K562 (cell line): ENCODE data around the gene RNF150. TPM values are rescaled to one million over a fixed set of nuclear protein-coding genes. Genes with fewer than 3 reads are reported as not detected.

Experiments used
- ATAC-seq: fragments of 200-7000 bp; cut with Tn5 transposase; 3 replicates; pipeline ENCODE4 v1.9.1; 2020; ENCODE audit warnings: moderate library complexity
- BruUV-seq: library from RNA; stranded (reverse); fragments of 400-500 nt; replicated peaks from 2 replicates; lab custom pipeline; 2021; lab: Mats Ljungman, UMichigan
- CTCF ChIA-PET: fragments of 300-600 bp; formaldehyde crosslinking; extraction: SDS; loops from one replicate; lab custom pipeline; 2021; ENCODE audit warnings: low intra/inter-chr PET ratio; lab: Yijun Ruan, JAX
- POLR2A ChIA-PET: fragments of 300-600, 350-650 bp; sonication (Branson Sonifier 250); formaldehyde crosslinking; extraction: SDS; loops from one replicate; lab custom pipeline; 2021; ENCODE audit warnings: antibody characterized with exemption, inconsistent platforms; lab: Yijun Ruan, JAX
- DNase-seq, 4 experiments: peaks; one replicate each; pipeline versions ENCODE4 v3.0.0 to v3.0.0-alpha.2; 2011 to 2018; ENCODE audit warnings: low spot score in 3 of 4, mixed read lengths in 3 of 4; ENCODE audit errors: extremely low read depth in 1 of 4
- FAIRE-seq: peaks from 2 replicates; lab custom pipeline; 2011; peaks lifted over from hg19 to GRCh38; lab: Jason Lieb, UNC
- H2AFZ ChIP-seq: 2 replicates; pipeline ENCODE4 v1.6.0; 2011; ENCODE audit warnings: low read depth, low read length, control low read depth, inconsistent platforms
- H3K27ac ChIP-seq: fragments of 200-600 bp; 3 replicates; pipeline ENCODE4 v1.8.0; 2011; ENCODE audit warnings: low read depth, mild to moderate bottlenecking, control low read depth, inconsistent platforms, low read length, moderate library complexity, mixed read lengths; ENCODE audit errors: extremely low read depth
- H3K27me3 ChIP-seq, 2 experiments: fragments of 300-600 bp in 1 of 2; 2 replicates in 1 of 2; 3 replicates in 1 of 2; pipeline versions ENCODE4 v1.6.0 to v1.8.0; 2011; ENCODE audit warnings: inconsistent platforms in 2 of 2, low read length in 2 of 2, mild to moderate bottlenecking in 1 of 2, mixed read lengths in 1 of 2, moderate library complexity in 1 of 2; ENCODE audit not compliant: control insufficient read depth in 2 of 2, insufficient read depth in 2 of 2
- H3K36me3 ChIP-seq: fragments of 300-600 bp; 3 replicates; pipeline ENCODE4 v1.8.0; 2011; ENCODE audit warnings: mild to moderate bottlenecking, low read length, inconsistent platforms; ENCODE audit not compliant: control insufficient read depth, insufficient read depth
- H3K4me1 ChIP-seq, 2 experiments: fragments of 200-600 bp in 1 of 2; replicated peaks in 1 of 2; 2 replicates in 1 of 2; 3 replicates in 1 of 2; pipeline versions ENCODE4 v1.5.1 to v1.8.0; 2011; ENCODE audit warnings: inconsistent platforms in 2 of 2, low read length in 2 of 2, mild to moderate bottlenecking in 1 of 2, mixed read lengths in 1 of 2, moderate library complexity in 1 of 2; ENCODE audit not compliant: control insufficient read depth in 2 of 2, insufficient read depth in 2 of 2
- H3K4me2 ChIP-seq: 2 replicates; pipeline ENCODE4 v1.6.1; 2011; ENCODE audit warnings: low read length, control low read depth, inconsistent platforms, mixed read lengths; ENCODE audit not compliant: insufficient read depth
- H3K4me3 ChIP-seq: fragments of 200-600 bp; sonication (generic), shearing (Covaris generic); 2 replicates; pipeline ENCODE4 v1.5.1; 2016; ENCODE audit warnings: control low read depth, inconsistent platforms
- H3K79me2 ChIP-seq: fragments of 200-600 bp; 3 replicates; pipeline ENCODE4 v1.8.0; 2011; ENCODE audit warnings: low read length, inconsistent platforms; ENCODE audit not compliant: control insufficient read depth, insufficient read depth
- H3K9ac ChIP-seq, 2 experiments: 2 replicates each; pipeline versions ENCODE4 v1.6.0 to v1.6.1; 2011; ENCODE audit warnings: low read depth in 2 of 2, low read length in 2 of 2, control low read depth in 1 of 2, inconsistent platforms in 1 of 2, mild to moderate bottlenecking in 1 of 2, mixed read lengths in 1 of 2; ENCODE audit not compliant: insufficient read depth in 1 of 2
- H3K9me1 ChIP-seq: one replicate; pipeline ENCODE4 v1.6.0; 2011; ENCODE audit warnings: inconsistent platforms, mild to moderate bottlenecking, low read length, moderate library complexity; ENCODE audit not compliant: control insufficient read depth, insufficient read depth
- H3K9me3 ChIP-seq: replicated peaks from 2 replicates; pipeline ENCODE4 v1.5.1; 2011; ENCODE audit warnings: low read depth, low read length, inconsistent platforms; ENCODE audit not compliant: control insufficient read depth, insufficient read depth
- H4K20me1 ChIP-seq: replicated peaks from 2 replicates; pipeline ENCODE4 v1.6.1; 2011; ENCODE audit warnings: low read length, inconsistent platforms, mixed read lengths; ENCODE audit not compliant: control insufficient read depth, insufficient read depth
- CCNT2 ChIP-seq: IDR thresholded peaks from 2 replicates; pipeline ENCODE4 v1.6.1; 2011; ENCODE audit warnings: borderline replicate concordance, low read depth, mild to moderate bottlenecking, moderate library complexity, mixed read lengths, low read length; ENCODE audit not compliant: insufficient read length; ENCODE audit errors: extremely low read depth
- CREB1 ChIP-seq, 2 experiments: sonication (generic) in 1 of 2; formaldehyde crosslinking in 1 of 2; IDR thresholded peaks; 2 replicates each; pipeline versions ENCODE4 v1.6.1 to v1.8.0; 2012 to 2022; ENCODE audit warnings: inconsistent platforms in 1 of 2, mild to moderate bottlenecking in 1 of 2, missing genetic modification reagents in 1 of 2, moderate library complexity in 1 of 2
- CREBBP ChIP-seq: IDR thresholded peaks from one replicate; pipeline ENCODE4 v1.6.1; 2012; ENCODE audit warnings: low read depth, mild to moderate bottlenecking, control low read depth, inconsistent platforms, low read length
- FOXM1 ChIP-seq, 2 experiments: fragments of 450-650 bp in 1 of 2; sonication (generic) in 1 of 2; formaldehyde crosslinking in 1 of 2; IDR thresholded peaks; 2 replicates each; pipeline versions ENCODE4 v1.6.1 to v1.9.0; 2017 to 2022; ENCODE audit warnings: low read depth in 2 of 2, mild to moderate bottlenecking in 2 of 2, missing genetic modification reagents in 1 of 2, moderate library complexity in 1 of 2
- HMG20B ChIP-seq: fragments of 250-450 bp; sonication (Bioruptor Pico); IDR thresholded peaks from 2 replicates; pipeline ENCODE4 v1.5.0; 2021; ENCODE audit warnings: mild to moderate bottlenecking
- MLLT1 ChIP-seq, 2 experiments: fragments of 450-650 bp; IDR thresholded peaks; 2 replicates each; pipeline ENCODE4 v1.6.1; 2016
- PHB2 ChIP-seq: fragments of 450-650 bp; IDR thresholded peaks from 2 replicates; pipeline ENCODE4 v1.6.1; 2017; ENCODE audit warnings: low read depth
- PHTF2 ChIP-seq: fragments of 250-450 bp; sonication (Bioruptor Pico); IDR thresholded peaks from 2 replicates; pipeline ENCODE4 v1.5.0; 2021; ENCODE audit warnings: mild to moderate bottlenecking
- ZNF134 ChIP-seq: fragments of 250-450 bp; sonication (Bioruptor Pico); conservative IDR thresholded peaks from 2 replicates; pipeline ENCODE4 v1.4.0; 2020
- ZNF239 ChIP-seq: fragments of 250-450 bp; sonication (Bioruptor Pico); IDR thresholded peaks from 2 replicates; pipeline ENCODE4 v1.4.0; 2020; ENCODE audit warnings: mild to moderate bottlenecking
- ZNF764 ChIP-seq: fragments of 250-450 bp; sonication (Bioruptor Pico); IDR thresholded peaks from 2 replicates; pipeline ENCODE4 v1.4.0; 2020; ENCODE audit warnings: low read depth, mild to moderate bottlenecking, moderate library complexity
- ZSCAN32 ChIP-seq: fragments of 450-650 bp; formaldehyde crosslinking; IDR thresholded peaks from 2 replicates; pipeline ENCODE4 v1.4.0; 2020; ENCODE audit warnings: mild to moderate bottlenecking, moderate library complexity
- WGBS: fragments of 100-300 bp; shearing (Covaris generic); methylation state at CpG from one replicate; pipeline ENCODE4 v1.1.6; 2016; ENCODE audit warnings: low coverage, mixed read lengths; ENCODE audit not compliant: insufficient coverage; ENCODE audit errors: missing lambda C conversion rate; 5-methylcytosine and 5-hydroxymethylcytosine counted together
- in situ Hi-C: fragments of 300-500 bp; cut with MboI; formaldehyde crosslinking; loops from 4 replicates; pipeline ENCODE4 v1.15.0; 2018; ENCODE audit warnings: inconsistent platforms, mixed read lengths
- intact Hi-C: fragments of 100-400 bp; cut with micrococcal nuclease; formaldehyde crosslinking; loops from 2 replicates; pipeline ENCODE4 v1.14.2; 2022
- polyA plus RNA-seq, 8 experiments: library from polyadenylated mRNA; depleted of rRNA in 4 of 8; stranded (reverse) in 5 of 8; unstranded in 3 of 8; fragments of >200 nt; fragmentation: Nextera tagmentation in 2 of 8; fragmentation: Illumina TruSeq in 1 of 8; extraction: Ambion mirVana in 2 of 8; extraction: Trizol in 1 of 8; gene quantifications; 2 replicates each; pipeline versions ENCODE4 v1.2.1 to v1.2.3, GENCODE V29; 2011 to 2014; ENCODE audit warnings: inconsistent platforms in 1 of 8, missing spikeins in 1 of 8
- total RNA-seq, 7 experiments: library from RNA; depleted of rRNA in 6 of 7; stranded (reverse); fragments of >200 nt in 6 of 7; fragmentation: Illumina TruSeq in 2 of 7; extraction: Trizol in 2 of 7; gene quantifications; 2 replicates each; pipeline versions ENCODE4 v1.2.1 to v1.2.3, GENCODE V29; 2011 to 2021; ENCODE audit warnings: low replicate concordance in 1 of 7
- TF ChIP-seq, protein P1 (sequence below): fragments of 450-650 bp; formaldehyde crosslinking; IDR thresholded peaks from 2 replicates; pipeline ENCODE4 v1.4.0; 2020; ENCODE audit warnings: mild to moderate bottlenecking, moderate library complexity

The RNF150 gene
- total and polyA plus RNA-seq, 9 of the 15 experiments (the other 6 are each of a cell fraction or from before 2014, with no cell fraction given): 0.09 TPM; not detected in 8

- ChIA-PET POLR2A (no interaction called here), CTCF (no interaction called here)
- DNase-seq (no peak), ATAC-seq (no peak), FAIRE-seq (no peak)
- Histone ChIP-seq H3K9me1 (no peaks in the 10 kb centered on the region), H3K27me3 (no peaks in the 10 kb centered on the region), H3K9me3 (no peaks in the 10 kb centered on the region), H3K4me2 (no peak overlapping the region), H2AFZ (no peak overlapping the region), H3K4me1 (no peaks in the 10 kb centered on the region), H3K9ac (no peak overlapping the region), H3K79me2 (no peaks in the 10 kb centered on the region), H3K36me3 (no peaks in the 10 kb centered on the region), H3K27ac (no peak overlapping the region), H3K4me3 (no peak overlapping the region), H4K20me1 (no peaks in the 10 kb centered on the region)
- in situ Hi-C loops: no loop called here
- WGBS: 4% methylated on average over 3 of the region's 3 CpGs
- intact Hi-C loops: loop anchor here (10.0 kb wide), 1 partner anchor 145 kb away; the partner anchor contains the start of gene RNF150
- BruUV-seq: no TSS peak
- TF ChIP-seq ZNF239 (CRISPR knock-in tag) (no peak), HMG20B (CRISPR knock-in tag) (no peak), PHTF2 (no peak), ZNF134 (CRISPR knock-in tag) (no peak)
Measured at GRCh38 chr4:140989944-140990343, 143.3 kb downstream of the RNF150 start.

DNA sequence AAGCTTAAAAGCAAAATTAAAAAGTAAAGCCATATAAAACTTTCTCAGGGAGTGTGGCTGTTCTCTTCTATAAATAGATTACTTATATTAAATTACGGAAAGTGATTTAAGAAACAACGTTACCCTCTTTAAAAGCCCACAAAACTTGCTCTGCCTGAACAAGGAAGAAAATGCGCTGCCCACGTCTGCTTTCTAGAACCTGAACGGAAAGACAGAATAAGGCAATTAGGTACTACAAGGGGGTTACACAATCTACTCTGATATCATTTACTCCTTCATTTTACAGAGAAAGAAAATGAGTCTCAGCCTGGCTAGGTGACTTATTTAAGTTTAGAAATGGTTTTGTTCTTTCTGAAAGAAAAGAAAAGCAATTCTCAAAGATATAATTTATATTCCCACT, 147.2 kb downstream of the RNF150 start:
- Histone ChIP-seq H3K4me2 (no peak overlapping the region), H3K79me2 (no peaks in the 10 kb centered on the region)
- WGBS: 1% methylated on average over 5 of the region's 5 CpGs
- no peak for TF ChIP-seq ZSCAN32 (CRISPR knock-in tag)
- TF ChIP-seq CREB1 (IDR thresholded peaks at IDR 0.05): no peak
- TF ChIP-seq CREB1 (CRISPR knock-in tag; IDR thresholded peaks at IDR 0.05): no peak
- TF ChIP-seq FOXM1 (IDR thresholded peaks at IDR 0.05; ENCODE audit: low read depth): no peak
- no peak for TF ChIP-seq FOXM1 (CRISPR knock-in tag; IDR thresholded peaks at IDR 0.05; ENCODE audit: low read depth)
- TF ChIP-seq CCNT2: no peak
- TF ChIP-seq ZNF764 (CRISPR knock-in tag): no peak
- no peak for TF ChIP-seq PHB2
- TF ChIP-seq MLLT1 (IDR thresholded peaks at IDR 0.05): no peak
- no peak for TF ChIP-seq CREBBP
- TF ChIP-seq, protein P1, sequence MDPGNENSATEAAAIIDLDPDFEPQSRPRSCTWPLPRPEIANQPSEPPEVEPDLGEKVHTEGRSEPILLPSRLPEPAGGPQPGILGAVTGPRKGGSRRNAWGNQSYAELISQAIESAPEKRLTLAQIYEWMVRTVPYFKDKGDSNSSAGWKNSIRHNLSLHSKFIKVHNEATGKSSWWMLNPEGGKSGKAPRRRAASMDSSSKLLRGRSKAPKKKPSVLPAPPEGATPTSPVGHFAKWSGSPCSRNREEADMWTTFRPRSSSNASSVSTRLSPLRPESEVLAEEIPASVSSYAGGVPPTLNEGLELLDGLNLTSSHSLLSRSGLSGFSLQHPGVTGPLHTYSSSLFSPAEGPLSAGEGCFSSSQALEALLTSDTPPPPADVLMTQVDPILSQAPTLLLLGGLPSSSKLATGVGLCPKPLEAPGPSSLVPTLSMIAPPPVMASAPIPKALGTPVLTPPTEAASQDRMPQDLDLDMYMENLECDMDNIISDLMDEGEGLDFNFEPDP (CRISPR knock-in tag): no peak

More for the DNA sequence above, 147.2 kb downstream of the RNF150 start:
- CTCF ChIA-PET: no interaction called here
- in situ Hi-C loops (no loop called here), intact Hi-C loops (no loop called here)
- DNase-seq (no peak), ATAC-seq (no peak), FAIRE-seq (no peak)
- Histone ChIP-seq H3K9ac (no peak overlapping the region), H3K27ac (no peak overlapping the region), H3K27me3 (no peaks in the 10 kb centered on the region), H4K20me1 (no peaks in the 10 kb centered on the region), H3K4me1 (no peaks in the 10 kb centered on the region), H3K9me3 (no peaks in the 10 kb centered on the region), H2AFZ (no peak overlapping the region), H3K9me1 (no peaks in the 10 kb centered on the region), H3K4me3 (no peak overlapping the region), H3K36me3 (no peaks in the 10 kb centered on the region)
- POLR2A ChIA-PET: no interaction called here
- BruUV-seq: no TSS peak
